NCI-H146 treated with DMSO at 0.1 percent for 48 hours (cell line): Measurements from ENCODE around the gene SLC5A9.
"Not testable (repeated sequence)": the region's sequence is repeated elsewhere in the genome, so short reads cannot be mapped to it uniquely, and the experiment has no call there.

ENCODE experiments used
- DNase-seq: peaks from one replicate; lab custom pipeline; 2025; ENCODE audit not compliant: unreplicated experiment; lab: John Stamatoyannopoulos, UW

Gene SLC5A9

DNA sequence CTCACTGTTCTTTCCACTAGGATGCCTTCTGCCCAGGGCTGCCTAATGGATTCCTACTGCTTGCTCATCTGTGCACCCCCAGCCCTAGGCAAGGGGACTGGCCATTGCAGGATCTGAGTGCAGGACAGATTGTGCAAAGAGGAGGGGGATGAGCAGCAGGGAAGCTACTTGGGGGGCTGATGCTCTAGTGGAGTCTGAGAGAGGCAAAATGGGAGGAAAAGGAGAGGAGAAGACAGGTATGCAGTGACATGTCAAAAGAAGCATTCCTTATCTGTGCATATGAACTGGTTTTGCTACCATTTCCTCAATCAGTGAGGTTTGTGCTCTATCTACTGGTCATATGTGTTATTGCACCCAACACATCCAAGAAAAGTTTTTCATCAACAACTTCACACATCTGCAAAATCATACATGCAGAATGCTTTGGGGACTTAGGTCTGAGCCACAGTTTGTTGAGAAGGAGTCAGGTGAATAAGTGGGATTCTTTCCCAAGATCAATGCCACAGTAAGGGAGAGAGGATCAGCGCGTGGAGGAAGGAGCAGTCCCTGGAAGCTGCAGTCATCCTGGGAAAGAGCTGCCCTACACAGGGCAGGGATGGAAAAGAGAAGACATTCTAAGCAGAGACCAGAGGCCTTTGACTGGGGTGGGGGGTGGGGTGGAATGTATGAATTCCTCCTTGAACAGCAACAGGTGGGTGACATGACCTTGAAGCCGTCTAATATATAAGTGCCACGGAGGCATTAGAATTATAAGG, 14.4 kb downstream of the SLC5A9 start:
- DNase-seq: no peak

DNA sequence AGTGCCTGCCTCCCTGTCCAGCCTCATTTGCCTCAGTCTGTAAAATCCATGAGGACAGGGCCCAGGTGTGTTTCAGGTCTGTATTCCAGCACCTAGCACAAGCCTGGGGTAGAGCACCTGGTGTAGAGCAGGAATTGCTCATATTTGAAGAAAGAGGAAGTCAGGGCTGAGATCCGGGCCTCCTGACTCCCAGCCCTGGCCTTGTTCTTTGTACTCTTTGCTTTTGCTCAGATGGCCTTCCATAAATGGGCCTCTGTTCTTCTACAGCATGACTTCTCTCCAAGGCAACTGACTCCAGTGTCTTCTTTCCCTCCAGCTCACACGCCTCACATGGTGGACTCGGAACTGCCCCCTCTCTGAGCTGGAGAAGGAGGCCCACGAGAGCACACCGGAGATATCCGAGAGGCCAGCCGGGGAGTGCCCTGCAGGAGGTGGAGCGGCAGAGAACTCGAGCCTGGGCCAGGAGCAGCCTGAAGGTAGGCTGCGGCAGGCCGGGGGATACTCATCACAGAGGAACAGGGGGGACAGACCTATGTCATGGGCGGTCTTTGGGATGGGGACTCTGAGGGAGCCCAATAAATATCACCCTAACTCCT, 19.7 kb downstream of the SLC5A9 start:
- no peak for DNase-seq

DNA sequence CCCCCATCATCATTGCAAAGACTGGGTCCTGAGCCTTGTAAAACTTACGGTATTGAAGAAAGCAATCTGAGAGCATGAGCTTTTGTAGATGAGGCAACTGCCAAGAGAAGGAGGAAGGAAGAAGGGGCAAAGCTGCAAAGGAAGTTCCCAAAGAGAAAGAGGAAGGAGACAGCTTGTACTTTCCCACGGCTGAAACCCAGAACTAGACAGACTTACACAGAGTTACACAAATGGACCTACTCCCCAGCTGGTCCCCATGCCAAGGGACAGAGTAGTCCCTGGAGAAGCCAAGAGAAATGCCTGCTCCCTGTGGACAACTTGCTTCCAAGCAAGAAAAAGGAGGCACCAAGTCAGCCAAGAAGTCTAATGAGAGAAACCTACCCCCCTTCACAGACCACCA, 22.6 kb downstream of the SLC5A9 start:
- DNase-seq: no peak

DNA sequence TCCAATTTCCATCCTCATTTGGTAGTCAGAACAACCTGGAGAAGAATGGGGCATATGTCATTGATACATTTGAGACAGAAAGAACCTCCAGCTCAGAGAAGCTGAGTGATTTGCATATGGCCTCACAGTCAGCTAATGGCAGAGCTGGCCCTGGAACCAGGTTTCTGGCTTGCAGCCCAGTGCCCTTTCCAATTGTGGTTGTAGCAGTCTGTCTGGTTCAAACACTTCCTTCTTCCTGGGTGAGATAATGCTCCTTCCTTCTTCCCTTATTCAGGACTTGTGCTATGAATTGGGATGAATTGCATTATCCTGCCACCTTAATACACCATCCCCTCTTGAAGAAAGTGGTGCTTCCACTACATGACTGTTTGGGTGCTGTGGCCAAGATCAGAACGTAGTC, 24.2 kb downstream of the SLC5A9 start:
- no peak for DNase-seq

DNA sequence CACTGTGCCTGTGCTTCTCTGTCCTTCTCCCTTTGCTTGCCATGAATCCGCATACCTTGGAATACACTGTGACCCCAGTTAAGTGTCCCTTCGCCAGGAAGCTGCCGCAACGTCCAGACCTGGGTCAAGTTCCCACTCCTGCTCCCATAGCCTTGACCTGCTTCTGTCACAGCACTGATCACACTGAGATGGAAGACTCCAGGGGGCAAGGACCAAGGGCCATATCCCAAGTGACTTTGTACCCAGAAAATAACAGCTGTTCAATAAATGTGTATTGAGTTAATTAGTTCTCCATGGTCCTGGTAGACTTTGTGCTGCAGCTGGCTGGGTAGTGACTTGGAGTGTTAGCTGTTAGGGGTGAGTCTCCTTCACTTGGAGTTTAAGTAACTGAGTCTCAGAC, 25.8 kb downstream of the SLC5A9 start:
- no peak for DNase-seq

DNA sequence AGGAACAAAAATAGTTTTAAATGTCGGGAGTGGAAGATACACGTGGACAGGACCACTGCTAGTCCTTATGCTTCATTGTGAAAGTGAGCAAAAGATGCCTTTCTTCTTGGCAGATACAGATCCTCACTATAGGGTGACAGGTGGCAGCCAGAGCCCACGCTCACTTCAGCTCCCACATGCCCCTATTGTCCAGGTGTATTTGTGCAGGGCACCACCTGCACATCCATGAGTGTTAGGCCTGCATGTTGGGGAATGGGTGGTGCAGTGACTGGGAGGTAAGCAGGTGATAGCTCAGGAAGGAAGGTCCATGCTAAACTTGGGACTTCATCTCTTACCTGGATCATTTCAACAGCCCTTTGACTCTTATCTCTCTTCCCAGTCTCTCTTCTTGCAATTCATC, 27.4 kb downstream of the SLC5A9 start:
- no peak for DNase-seq

DNA sequence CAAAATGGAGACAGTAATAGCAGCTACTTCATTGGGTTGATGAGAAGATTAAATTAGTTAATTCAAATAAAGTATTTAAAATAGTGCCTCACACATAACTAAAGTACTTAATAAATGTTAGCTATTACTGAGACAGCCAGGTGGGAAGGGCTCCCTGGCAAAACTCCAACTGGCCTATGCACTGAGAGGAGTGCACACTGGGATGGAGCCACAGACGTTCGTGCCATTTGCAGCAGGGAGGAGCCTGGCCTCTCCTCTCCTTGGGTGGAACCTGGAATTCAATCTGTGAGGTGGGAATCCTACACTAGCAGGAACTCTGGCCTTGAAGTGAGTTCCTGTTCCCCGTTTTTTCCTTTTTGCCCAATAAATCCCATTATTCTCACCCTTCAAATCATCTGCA, 28.1 kb downstream of the SLC5A9 start:
- DNase-seq: no peak

DNA sequence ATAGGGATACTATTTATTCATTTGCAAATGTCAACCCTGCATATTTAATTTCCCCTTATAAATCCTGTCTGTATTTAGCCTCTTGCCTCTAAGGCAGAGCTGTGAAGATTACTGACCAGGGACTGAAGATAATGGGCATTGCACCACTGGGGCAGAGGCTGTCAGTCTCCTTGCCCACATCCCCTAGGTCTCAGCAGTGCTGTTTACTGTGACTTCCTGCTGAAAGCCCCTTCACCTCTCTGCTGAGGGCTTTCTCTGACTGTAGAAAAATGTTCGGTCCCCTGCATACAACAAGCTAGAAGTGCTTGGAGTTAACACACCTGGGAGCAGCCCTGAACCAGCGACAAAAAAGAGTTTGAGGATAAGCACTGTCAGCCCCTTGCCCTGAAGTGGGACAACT, 28.8 kb downstream of the SLC5A9 start:
- DNase-seq: no peak

DNA sequence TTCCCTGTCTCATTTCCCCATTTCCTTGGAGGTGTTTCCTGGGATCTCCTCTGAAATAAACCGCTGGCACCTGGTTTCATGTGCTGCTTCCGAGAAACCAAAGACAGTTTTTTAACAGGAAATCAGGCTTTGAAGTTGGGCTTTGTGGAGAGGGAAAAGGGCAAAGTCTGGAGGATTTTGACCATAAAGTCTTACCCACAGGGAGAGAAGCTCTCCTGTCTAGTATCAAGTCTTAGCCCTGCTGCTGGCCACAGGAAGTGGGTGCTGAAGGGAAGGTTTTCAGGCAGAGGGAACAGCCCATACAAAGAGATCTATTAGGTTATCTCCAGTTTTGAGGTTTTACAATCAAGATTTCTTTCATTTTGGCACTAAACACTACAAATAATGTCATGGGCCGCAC, 29.3 kb downstream of the SLC5A9 start:
- no peak for DNase-seq

DNA sequence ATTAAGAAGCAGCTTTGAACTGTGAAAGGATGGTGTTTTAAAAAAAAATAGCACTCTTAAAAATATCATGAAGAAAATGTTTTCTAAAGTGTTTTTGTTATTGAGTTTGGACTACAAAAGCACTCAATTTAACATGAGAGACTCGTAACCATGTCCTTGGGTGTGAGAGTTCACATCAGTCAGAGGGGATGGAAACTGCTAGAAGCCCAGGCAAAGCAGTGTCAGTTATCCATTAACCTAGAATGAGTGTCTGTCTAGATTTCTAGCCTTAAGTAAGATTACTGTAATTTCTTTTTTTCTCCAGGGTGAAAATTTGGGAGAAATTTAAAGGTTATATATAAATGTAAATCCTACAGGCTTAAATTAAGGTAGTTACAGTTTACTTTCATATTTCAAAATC, 31.7 kb downstream of the SLC5A9 start:
- no peak for DNase-seq

DNA sequence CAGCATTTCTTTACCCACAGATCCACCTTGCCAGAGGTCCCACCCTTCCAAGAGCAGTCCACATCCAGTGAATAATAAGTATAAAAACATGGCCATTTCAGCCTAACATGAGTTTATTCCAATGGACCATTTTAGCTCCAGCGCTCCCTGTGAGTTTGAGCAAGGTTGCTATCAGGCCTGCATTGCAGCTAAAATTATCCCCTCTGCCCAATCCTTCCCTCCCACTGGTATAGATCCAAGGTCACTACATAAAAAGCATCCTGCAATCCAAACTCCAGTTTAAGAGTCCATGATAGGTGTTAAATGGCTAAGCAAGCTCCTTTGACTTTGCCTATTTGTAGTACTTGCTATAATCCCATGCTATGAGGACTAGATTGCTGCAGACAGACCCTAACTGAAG, 35.6 kb downstream of the SLC5A9 start:
- no peak for DNase-seq

DNA sequence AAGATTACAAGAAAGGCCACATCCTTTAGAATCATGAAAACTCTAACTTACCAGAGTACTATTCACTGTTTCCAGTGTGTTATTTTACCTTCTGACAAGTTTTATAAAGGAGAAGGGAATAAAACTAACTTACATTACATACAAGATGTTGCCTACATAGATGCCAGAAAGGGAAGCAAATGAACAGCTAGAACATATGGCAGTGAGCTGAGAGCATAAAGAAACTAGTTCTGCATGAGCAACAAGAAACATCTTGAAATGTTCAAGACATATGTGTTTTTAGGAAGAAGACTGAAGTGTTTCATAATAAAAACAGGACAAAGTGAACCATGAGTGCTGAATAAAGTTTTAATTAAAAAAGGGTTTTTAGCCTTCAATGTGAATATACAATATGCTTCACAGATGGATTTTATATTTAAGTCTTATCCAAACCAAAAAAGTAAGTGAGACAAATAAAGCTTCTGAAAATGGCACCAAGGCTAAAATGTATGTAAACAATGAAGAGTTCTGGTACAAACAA, 39.4 kb downstream of the SLC5A9 start:
- DNase-seq: no peak

DNA sequence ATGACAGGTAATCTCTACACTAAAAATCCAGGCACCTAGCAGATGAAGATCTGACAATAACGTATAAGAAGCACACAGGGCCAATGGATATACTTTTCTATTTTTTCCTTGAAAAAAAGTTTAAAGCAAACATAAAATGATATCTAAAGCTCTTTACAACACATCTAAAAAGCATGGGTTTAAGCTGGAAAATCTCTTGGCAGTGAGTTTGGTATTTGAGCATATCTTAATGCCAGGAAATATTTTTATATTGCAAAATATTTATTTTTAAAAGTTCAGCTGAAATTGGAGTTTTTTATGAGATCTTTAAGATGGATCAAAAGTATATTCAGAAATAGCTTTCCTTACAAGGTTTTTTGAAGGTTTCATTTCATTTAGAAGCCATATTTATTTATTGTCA, 40.5 kb downstream of the SLC5A9 start:
- no peak for DNase-seq

DNA sequence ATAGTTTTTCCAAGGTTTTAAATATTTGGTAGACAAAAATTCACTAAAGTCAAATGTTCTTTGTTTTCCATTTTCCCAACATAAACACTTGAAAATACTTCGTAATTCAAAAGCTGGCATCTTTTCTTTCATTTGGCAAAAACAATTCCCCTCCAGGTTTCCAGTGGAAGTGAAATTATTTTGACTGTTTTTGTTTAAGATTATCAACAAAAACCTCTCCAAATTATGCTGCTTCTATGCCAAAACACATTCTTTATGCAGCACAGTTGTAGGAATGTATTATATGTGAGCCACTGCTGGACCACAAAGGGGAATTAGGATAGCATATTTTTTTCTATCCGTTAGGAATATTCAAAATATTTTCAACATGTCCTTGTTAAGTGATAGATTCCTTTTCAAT, 44.1 kb downstream of the SLC5A9 start:
- DNase-seq: no peak

DNA sequence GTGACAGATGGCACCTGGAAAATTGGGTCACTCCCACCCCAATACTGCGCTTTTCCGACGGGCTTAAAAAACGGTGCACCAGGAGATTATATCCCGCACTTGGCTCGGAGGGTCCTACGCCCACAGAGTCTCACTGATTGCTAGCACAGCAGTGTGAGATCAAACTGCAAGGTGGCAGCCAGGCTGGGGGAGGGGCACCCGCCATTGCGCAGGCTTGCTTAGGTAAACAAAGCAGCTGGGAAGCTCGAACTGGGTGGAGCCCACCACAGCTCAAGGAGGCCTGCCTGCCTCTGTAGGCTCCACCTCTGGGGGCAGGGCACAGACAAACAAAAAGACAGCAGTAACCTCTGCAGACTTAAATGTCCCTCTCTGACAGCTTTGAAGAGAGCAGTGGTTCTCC, 54.9 kb downstream of the SLC5A9 start:
- DNase-seq: not testable (repeated sequence)

DNA sequence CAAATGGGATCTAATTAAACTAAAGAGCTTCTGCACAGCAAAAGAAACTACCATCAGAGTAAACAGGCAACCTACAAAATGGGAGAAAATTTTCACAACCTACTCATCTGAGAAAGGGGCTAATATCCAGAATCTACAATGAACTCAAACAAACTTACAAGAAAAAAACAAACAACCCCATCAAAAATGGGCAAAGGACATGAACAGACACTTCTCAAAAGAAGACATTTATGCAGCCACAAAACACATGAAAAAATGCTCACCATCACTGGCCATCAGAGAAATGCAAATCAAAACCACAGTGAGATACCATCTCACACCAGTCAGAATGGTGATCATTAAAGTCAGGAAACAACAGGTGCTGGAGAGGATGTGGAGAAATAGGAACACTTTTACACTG, 59.8 kb downstream of the SLC5A9 start:
- not testable (repeated sequence) for DNase-seq

DNA sequence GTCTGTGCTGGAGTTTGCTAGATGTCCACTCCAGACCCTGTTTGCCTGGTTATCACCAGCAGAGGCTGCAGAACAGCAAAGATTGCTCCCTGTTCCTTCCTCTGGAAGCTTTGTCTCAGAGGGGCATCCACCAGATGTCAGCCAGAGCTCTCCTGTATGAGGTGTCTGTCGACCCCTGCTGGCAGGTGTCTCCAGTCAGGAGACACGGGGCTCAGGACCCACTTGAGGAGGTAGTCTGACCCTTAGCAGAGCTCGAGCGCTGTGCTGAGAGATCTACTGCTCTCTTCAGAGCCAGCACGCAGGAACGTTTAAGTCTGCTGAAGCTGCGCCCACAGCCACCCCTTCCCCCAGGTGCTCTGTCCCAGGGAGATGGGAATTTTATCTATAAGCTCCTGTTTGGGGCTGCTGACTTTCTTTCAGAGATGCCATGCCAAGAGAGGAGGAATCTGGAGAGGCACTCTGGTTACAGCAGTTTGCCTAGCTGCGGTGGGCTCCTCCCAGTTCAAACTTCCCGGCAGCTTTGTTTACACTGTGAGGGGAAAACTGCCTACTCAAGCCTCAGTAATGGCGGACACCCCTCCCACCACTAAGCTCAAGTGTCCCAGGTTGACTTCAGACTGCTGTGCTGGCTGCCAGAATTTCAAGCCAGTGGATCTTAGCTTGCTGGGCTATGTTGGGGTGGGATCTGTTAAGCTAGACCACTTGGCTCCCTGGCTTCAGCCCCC, 62.3 kb downstream of the SLC5A9 start:
- not testable (repeated sequence) for DNase-seq

DNA sequence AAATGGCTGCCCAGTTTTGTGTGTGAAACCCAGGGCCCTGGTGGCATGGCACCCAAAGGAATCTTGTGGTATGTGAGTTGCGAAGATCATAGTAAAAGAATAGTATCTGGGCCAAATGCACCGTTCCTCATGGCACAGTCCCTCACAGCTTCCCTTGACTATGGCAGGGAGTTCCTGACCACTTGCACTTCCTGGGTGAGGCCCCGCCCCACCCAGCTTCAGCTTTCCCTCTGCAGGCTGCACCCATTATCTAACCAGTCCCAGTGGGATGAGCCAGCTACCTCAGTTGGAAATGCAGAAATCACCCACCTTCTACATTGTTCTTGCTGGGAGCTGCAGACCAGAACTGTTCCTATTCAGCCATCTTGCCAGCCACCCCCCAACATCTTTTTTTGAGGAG, 63.0 kb downstream of the SLC5A9 start:
- DNase-seq: no peak

DNA sequence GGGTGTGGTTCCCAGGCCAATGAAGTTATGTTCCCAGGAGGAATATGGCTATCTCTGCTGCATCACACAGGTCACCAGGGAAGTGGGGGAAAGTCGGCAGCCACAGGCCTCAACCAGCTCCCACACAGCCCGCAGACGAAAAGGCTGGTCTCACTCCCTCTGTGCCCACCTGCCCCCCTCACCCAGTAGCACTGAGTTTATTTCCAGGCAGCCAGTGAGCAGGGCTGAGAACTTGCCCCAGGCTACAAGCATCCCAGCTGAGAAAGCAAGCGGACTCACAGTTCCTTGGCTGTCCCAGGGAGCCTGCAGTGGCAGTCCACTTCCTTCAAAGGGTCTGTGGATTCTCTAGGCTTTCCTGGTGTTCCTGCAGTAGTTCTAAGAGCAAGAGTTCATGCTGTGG, 68.9 kb downstream of the SLC5A9 start:
- DNase-seq: no peak

DNA sequence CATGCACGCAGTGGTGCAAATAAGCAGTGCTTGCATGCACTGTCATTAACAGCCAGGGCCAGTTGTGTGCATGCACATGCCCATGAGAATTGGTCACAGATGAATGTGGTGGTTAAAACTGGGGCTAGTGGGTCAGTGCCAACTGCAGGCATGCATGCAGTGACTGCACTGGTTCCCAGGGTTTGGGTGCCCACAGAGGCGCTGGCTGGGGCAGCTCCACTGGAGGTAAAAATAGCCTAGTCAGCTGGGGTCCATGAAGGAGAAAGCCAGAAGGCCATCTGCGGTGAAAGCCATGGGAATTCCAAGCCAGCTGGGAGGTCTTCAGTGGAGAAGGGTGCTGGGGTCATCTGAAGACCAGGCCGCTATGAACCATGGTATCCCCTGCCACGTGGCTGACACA, 70.2 kb downstream of the SLC5A9 start:
- no peak for DNase-seq

DNA sequence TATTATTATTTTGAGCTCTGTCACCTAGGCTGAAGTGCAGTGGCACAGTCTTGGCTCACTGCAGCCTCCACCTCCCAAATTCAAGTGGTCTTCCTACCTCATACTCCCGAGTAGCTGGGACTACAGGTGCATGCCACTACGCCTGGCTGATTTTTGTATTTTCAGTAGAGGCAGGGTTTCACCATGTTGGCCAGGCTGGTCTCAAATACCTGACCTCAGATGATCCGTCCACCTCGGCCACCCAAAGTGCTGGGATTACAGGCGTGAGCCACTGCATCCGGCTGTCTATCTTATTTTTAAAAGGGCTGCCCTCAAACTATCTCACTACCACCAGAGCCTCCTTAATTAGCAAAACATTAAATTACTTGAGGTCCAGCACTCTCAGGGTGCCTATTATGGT, 71.6 kb downstream of the SLC5A9 start:
- not testable (repeated sequence) for DNase-seq

DNA sequence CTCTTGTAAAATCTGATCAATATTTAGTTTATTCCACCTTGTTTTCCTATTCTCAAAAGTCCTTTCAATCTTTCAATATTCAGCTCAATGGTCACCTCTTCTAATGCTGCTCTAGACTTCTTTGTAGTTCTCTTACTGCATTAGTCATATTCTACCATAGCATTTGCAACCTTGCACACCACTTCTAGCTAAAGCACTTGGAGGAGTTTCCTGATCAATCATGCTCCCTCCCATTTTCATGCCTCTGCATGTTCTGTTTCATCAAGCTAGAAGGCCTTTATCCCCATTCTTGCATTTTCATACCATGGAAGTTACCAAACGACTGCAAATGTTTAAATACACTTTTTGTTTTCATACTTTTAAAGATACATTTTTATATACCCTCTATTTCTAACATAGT, 72.1 kb downstream of the SLC5A9 start:
- no peak for DNase-seq
